ENCODE data around the gene SYNJ1. TPM values are rescaled to one million over a fixed set of nuclear protein-coding genes. Genes with fewer than 3 reads are reported as not detected.

SYNJ1 gene
- total and polyA plus RNA-seq, 9 of the 15 experiments (the other 6 are each of a cell fraction or from before 2014, with no cell fraction given), result 2.4 to 10.6 (median 5.6) TPM

DNA sequence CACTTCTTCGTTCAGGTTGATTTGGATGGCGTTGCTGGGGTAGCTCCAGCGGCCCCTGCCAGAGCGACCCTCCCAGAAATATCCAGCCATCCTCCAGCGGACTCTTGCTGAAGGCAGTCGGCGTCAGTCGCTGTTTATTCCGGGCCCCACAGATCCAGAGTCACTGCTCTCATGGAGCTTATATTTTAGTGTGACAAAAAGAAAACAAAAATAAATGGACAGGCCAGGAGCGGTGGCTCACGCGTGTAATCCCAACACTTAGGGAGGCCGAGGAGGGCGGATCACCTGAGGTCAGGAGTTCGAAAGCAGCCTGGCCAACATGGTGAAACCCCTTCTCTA lies 114.8 kb downstream of the SYNJ1 start (continued):
- TF ChIP-seq HMG20A (CRISPR knock-in tag; conservative IDR thresholded peaks at IDR 0.05) (no peak), ZZZ3 (IDR thresholded peaks at IDR 0.05) (no peak), ILK (tag; IDR thresholded peaks at IDR 0.05; ENCODE audit: borderline replicate concordance, low read depth) (no peak), ZFX (CRISPR knock-in tag; IDR thresholded peaks at IDR 0.05) (peak; percentile 15; the same call in 1 of the 2 replicates), POLR2B (IDR thresholded peaks at IDR 0.05; ENCODE audit: low read depth, partially characterized antibody) (peak; percentile 17), ASH1L (IDR thresholded peaks at IDR 0.05; ENCODE audit: borderline replicate concordance, low read depth, partially characterized antibody) (no peak), MEF2A (IDR thresholded peaks at IDR 0.05; ENCODE audit: control insufficient read depth, low read depth, low read length) (no peak), YY1 (IDR thresholded peaks at IDR 0.05; ENCODE audit: borderline replicate concordance in 1 of 3, control insufficient read depth in 1 of 3, extremely low read depth in 1 of 3, insufficient read depth in 3 of 3, insufficient read length in 1 of 3, insufficient replicate concordance in 2 of 3, low read depth in 1 of 3, low read length in 2 of 3) (peak in 1 of 3 experiments; percentile 2), EWSR1 (IDR thresholded peaks at IDR 0.05; ENCODE audit: borderline replicate concordance, low read depth, partially characterized antibody) (no peak), HNRNPL (IDR thresholded peaks at IDR 0.05; ENCODE audit: low read depth, low read length) (no peak), RAD21 (CRISPR knock-in tag; conservative IDR thresholded peaks at IDR 0.05 in 1 of 2, IDR thresholded peaks at IDR 0.05 in 1 of 2) (no peak)
- TF ChIP-seq, protein P1, sequence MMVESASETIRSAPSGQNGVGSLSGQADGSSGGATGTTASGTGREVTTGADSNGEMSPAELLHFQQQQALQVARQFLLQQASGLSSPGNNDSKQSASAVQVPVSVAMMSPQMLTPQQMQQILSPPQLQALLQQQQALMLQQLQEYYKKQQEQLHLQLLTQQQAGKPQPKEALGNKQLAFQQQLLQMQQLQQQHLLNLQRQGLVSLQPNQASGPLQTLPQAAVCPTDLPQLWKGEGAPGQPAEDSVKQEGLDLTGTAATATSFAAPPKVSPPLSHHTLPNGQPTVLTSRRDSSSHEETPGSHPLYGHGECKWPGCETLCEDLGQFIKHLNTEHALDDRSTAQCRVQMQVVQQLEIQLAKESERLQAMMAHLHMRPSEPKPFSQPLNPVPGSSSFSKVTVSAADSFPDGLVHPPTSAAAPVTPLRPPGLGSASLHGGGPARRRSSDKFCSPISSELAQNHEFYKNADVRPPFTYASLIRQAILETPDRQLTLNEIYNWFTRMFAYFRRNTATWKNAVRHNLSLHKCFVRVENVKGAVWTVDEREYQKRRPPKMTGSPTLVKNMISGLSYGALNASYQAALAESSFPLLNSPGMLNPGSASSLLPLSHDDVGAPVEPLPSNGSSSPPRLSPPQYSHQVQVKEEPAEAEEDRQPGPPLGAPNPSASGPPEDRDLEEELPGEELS (CRISPR knock-in tag; IDR thresholded peaks at IDR 0.05; ENCODE audit: borderline replicate concordance), result no peak
- TF ChIP-seq, protein P2, sequence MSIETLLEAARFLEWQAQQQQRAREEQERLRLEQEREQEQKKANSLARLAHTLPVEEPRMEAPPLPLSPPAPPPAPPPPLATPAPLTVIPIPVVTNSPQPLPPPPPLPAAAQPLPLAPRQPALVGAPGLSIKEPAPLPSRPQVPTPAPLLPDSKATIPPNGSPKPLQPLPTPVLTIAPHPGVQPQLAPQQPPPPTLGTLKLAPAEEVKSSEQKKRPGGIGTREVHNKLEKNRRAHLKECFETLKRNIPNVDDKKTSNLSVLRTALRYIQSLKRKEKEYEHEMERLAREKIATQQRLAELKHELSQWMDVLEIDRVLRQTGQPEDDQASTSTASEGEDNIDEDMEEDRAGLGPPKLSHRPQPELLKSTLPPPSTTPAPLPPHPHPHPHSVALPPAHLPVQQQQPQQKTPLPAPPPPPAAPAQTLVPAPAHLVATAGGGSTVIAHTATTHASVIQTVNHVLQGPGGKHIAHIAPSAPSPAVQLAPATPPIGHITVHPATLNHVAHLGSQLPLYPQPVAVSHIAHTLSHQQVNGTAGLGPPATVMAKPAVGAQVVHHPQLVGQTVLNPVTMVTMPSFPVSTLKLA (conservative IDR thresholded peaks at IDR 0.05), result peak; percentile 27 to 41; a peak in 3 of 4 replicates
- TF ChIP-seq, protein P3, sequence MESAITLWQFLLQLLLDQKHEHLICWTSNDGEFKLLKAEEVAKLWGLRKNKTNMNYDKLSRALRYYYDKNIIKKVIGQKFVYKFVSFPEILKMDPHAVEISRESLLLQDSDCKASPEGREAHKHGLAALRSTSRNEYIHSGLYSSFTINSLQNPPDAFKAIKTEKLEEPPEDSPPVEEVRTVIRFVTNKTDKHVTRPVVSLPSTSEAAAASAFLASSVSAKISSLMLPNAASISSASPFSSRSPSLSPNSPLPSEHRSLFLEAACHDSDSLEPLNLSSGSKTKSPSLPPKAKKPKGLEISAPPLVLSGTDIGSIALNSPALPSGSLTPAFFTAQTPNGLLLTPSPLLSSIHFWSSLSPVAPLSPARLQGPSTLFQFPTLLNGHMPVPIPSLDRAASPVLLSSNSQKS (CRISPR knock-in tag; IDR thresholded peaks at IDR 0.05), result no peak
- TF ChIP-seq, protein P4, sequence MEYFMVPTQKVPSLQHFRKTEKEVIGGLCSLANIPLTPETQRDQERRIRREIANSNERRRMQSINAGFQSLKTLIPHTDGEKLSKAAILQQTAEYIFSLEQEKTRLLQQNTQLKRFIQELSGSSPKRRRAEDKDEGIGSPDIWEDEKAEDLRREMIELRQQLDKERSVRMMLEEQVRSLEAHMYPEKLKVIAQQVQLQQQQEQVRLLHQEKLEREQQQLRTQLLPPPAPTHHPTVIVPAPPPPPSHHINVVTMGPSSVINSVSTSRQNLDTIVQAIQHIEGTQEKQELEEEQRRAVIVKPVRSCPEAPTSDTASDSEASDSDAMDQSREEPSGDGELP (CRISPR knock-in tag; IDR thresholded peaks at IDR 0.05; ENCODE audit: borderline replicate concordance), result no peak

Measured in K562 (cell line).